Neural cell (in vitro differentiated cells): ENCODE results near the gene ZSCAN16.

Experiments used
- CTCF ChIP-seq: fragments of 450-650 bp; IDR thresholded peaks from 2 replicates; pipeline ENCODE4 v1.5.1; 2014; ENCODE audit warnings: antibody characterized with exemption, mild to moderate bottlenecking, moderate library complexity; ENCODE audit not compliant: poor library complexity, severe bottlenecking
- EZH2 ChIP-seq: fragments of 200-600, 300-800 bp; shearing (Covaris generic), sonication (generic); IDR thresholded peaks from 2 replicates; pipeline ENCODE4 v1.6.1; 2014; ENCODE audit warnings: antibody characterized with exemption, low read length, borderline replicate concordance, mild to moderate bottlenecking; ENCODE audit not compliant: insufficient read depth, poor library complexity, severe bottlenecking
- POLR2AphosphoS5 ChIP-seq: IDR thresholded peaks from 2 replicates; pipeline ENCODE4 v1.6.1; 2012
- SMC3 ChIP-seq: fragments of 450-650 bp; conservative IDR thresholded peaks from 2 replicates; pipeline ENCODE4 v1.6.1; 2014; ENCODE audit warnings: antibody characterized with exemption, mild to moderate bottlenecking, moderate library complexity; ENCODE audit not compliant: poor library complexity
- TAF1 ChIP-seq: IDR thresholded peaks from 2 replicates; pipeline ENCODE4 v1.6.1; 2012; ENCODE audit warnings: low read depth
- TF ChIP-seq, protein P1 (sequence below): IDR thresholded peaks from 2 replicates; pipeline ENCODE4 v1.6.1; 2012; ENCODE audit warnings: borderline replicate concordance

GRCh38 chr6:28153546-28153945, 29.1 kb downstream of the ZSCAN16 start:
- TF ChIP-seq CTCF (no peak), TAF1 (no peak), EZH2 (no peak), POLR2AphosphoS5 (no peak), SMC3 (no peak)
- TF ChIP-seq, protein P1, sequence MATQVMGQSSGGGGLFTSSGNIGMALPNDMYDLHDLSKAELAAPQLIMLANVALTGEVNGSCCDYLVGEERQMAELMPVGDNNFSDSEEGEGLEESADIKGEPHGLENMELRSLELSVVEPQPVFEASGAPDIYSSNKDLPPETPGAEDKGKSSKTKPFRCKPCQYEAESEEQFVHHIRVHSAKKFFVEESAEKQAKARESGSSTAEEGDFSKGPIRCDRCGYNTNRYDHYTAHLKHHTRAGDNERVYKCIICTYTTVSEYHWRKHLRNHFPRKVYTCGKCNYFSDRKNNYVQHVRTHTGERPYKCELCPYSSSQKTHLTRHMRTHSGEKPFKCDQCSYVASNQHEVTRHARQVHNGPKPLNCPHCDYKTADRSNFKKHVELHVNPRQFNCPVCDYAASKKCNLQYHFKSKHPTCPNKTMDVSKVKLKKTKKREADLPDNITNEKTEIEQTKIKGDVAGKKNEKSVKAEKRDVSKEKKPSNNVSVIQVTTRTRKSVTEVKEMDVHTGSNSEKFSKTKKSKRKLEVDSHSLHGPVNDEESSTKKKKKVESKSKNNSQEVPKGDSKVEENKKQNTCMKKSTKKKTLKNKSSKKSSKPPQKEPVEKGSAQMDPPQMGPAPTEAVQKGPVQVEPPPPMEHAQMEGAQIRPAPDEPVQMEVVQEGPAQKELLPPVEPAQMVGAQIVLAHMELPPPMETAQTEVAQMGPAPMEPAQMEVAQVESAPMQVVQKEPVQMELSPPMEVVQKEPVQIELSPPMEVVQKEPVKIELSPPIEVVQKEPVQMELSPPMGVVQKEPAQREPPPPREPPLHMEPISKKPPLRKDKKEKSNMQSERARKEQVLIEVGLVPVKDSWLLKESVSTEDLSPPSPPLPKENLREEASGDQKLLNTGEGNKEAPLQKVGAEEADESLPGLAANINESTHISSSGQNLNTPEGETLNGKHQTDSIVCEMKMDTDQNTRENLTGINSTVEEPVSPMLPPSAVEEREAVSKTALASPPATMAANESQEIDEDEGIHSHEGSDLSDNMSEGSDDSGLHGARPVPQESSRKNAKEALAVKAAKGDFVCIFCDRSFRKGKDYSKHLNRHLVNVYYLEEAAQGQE, result no peak
